Kasumi-1 (cell line): ENCODE measurements around the gene MMP24OS.

ENCODE experiments used
- DNase-seq, 2 experiments: peaks; one replicate each; lab custom pipeline; 2025; lab: John Stamatoyannopoulos, UW

MMP24OS gene

DNA sequence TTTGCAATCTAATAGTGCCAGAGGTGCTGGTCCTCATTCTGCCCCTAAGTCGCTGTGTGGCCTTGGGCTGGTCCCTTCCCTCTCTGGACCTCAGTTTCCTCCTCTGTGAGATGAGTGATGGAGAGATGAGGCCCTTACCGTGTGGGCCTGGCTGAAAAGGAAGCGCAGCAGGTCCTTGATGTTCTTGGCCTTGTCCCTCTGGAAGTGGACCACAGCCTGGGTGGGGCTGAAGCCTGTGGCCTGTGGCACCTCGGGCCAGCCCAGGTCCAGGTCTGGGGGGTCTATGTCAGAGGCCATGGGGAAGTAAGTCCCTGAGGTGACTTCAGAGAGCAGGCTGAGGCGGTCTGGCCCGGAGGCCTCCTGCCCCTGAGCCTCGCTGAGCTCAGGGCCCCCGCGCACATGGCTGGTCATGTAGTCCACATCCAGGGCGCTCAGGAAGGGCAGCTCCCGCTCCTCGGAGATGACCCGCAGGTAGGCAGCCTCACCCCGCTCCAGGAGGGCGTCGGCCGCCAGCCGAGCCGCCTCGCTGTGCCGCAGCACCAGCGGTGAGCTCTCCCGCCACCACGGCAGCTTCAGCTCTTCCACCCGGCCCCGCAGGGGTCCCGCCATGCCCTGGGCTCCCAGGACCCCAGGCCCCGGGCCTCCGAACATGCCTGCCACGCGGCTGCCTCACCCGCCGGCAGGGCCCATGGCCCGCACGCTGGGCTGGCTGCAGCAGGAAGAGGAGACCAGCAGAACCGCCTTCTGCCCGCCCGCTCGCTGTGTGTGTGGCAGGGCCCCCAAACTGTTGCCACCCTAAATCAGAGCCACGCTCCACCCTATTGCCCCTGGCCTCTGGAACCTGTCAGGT is 14.0 kb upstream of the MMP24OS start, which contains the start of gene FAM83C:
FAM83C (minus strand) TSS at position 772 of the 850 bp plus-strand sequence; CDS start at position 651, 121 bp downstream.
- no peak for DNase-seq

DNA sequence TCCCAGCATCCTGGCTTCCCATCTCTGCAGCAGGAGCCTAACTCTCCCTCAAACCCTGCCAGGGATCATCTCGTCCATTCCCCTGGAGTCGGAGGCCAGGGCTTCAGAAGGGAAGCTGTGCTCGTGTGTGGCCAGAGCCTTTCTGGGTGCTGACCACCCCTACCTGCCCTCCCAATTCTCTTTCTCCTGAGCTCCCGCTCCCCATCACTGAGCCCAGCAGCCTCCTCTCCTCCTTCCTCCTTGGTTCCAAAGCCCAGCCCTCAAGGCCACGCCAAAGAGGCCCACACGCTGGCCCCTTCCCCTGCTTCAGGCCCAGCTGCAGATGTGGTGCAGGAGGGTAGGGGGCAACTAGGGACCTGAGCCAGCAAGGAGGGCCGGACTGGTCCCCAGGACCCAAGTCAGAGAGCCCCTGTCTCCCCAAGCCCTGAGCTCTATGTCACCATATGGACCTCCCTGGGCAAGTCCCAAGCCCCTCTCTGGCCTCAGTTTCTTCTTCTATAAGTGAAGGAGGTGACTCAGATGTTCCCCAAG is 13.0 kb upstream of the MMP24OS start:
- DNase-seq: no peak

GRCh38 chr20:35290186-35290886 is 12.4 kb upstream of the MMP24OS start:
- DNase-seq: no peak

DNA sequence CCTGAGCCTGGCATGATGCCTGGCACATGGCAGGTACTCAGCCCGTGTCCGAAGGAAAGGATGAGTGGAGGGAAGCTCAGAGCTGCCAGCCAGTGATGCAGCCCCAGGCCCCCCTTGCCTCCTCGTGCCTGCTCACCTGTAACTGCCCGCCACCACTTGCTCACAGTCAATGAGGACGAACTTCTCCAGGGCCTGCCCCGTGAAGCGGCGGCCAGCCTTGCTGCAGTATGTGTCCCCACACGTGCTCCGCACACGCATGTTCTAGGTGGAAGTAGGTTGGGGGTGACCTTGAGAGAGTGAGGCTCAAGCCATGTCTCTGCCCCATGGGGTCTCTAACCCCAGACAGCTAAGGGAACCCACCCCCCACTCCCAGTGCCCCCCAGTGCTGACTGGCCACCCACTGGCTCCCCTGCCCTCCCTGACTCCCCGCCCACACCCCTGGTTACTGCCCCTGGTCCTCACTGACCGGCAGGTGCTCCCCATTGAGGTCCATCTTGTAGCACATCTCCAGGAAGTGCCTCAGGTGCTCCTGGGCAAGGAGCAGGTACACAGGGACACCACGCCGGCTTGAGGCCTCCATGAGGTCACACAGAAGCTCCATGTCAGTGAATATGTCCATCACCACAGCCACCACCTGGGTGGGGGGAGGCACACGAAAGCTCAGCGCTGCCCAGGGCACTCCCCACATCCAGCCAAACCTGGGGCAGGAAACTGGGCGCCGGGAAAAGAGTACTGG is 10.6 kb upstream of the MMP24OS start:
- DNase-seq: no peak

DNA sequence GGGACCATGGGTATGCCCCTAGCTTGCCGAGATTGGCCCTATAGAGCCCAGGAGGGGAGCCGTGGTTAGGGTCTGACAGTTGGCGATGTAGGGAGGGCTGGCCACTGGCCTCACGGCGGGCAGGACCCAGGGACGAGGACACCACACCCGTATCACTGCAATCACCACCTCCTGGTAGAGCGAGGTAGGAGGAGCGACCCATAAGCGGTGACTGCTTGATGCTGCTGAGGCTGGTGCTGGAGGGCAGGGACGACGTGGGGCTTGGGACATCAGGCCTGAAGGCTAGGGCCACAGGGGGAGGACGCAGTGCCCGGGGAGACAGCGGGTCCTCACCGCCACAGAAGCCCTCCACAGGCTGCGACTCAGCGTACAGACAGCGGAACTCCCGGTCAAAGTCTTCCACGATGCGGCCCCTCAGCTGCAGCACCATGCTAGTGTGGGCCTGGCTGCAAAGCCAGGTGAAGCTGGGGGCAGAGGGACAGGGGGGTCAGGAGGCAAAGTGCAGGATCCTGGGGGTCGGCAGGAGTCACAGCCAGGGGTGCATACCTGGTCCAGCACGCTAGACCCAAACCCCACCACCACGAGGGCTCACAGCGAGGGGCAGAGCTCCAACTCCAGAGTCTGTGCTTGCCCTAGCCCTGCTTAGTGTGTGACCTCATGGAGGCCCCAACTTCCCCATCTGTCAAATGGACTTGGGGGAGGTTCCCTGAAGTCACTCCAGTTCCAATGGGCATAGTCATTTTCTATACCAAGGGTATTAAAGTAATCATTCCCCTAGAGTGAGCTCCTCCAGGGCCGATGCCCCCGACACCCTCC is 9.8 kb upstream of the MMP24OS start:
- DNase-seq: no peak

DNA sequence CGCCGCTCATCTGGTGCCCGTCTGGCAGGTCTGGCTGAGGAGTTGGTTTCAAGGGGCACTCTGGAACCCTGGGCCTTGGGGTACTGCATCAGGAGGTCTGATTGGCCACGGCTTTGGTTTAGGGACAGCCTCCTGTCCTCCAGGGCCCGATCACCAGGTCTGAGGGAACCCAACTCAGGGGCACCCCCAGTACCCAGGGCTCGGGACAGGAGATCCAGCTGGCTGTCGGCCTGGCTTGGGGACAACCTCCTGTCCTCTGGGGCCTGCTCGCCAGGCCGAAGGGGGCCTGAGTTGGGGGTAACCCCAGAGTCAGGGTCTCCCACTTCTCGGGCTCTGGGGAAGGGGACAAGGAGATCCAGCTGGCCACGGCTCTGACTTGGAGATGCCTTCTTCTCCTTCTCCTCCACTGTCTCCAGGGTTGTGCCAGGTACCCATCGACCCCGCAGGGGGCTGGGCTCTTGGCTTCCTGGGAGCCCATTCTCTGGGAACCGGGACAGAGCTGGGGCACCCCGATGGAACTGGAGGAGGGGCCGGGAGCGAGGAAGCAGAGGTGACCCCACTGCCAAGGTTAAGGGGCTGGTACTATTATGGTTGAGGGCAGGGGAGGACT is 9.1 kb upstream of the MMP24OS start:
- no peak for DNase-seq

GRCh38 chr20:35286077-35286898 is 8.4 kb upstream of the MMP24OS start:
- DNase-seq: no peak

- DNase-seq: no peak
Observed at GRCh38 chr20:35285806-35286076, 7.8 kb upstream of the MMP24OS start.

DNA sequence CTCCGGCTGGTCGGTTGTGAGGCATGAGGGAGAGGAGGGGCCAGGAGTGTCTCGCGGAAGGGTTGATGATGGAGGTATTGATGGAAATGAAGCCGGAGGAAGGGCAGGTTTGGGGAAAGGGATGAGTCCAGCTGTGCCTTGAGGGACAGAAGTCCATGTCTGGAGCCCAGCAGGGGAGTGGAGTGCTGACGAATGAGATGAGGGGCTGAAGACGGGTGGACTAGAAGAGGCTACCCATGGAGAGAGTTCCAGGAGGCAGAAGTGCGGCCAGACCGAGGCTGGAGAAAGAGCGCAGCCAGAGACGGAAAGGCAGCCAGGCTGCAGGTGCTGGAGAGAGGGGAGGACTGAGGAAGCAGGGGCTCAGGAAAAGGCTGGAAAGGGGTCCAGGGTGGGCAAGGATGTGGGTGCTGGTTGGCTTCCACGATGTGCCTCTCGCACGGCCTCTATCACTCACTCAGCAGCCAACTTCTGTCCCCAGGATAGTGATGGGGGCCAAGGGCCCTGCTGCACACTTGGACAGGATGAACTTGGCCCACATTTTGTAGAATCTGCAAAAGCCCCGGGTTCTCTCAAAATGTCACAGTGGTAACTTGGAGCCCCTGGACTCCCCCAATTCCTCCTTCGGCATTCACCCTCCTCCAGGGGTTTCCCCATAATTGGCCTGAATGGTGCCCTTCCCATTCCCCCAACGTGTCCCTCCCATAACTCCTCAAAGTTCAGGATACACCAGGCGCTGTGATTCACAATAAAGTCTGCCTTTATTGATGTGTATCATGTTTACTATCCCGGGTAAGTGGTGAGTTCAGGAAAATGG is 7.3 kb upstream of the MMP24OS start:
- DNase-seq: no peak

DNA sequence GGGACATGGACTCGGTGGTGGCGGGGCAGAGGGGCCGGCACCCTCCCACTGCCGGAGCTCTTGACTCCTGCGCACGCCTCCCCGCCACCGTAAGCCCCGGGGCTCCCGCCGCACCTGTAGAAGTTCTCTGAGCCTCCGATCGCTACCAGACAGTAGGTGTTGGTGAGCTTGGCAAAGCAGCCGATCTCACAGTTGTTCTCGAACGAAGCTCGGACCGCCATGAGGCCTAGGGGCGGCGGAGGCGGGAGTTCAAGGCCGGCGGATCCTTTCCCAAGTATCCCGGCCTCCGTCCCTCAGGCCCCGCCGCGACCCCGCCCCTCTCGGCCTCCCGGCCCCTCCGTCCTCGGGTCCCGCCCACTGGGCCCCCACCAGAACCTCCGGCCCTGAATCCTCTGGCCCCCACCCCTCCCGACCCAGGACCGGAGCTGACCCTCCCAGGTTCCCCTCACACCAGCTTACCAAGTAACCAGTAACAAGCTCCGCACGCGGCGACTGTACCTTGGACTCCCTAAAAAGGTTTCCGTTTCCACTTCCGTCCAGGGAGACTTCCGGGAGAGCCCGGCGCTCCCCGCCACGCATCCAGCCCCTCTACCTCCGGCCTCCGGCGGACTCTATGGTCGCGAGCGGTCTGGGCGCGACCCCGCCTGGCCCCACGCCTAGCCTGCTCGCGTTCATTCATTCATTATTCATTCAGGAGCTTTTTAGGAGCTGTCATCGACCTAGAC is 6.5 kb upstream of the MMP24OS start, which contains the start of gene EIF6:
EIF6 (minus strand) TSS at position 506 of the 725 bp plus-strand sequence; CDS start at position 221, 285 bp downstream.
- peak; percentile 84 to 90 for DNase-seq

DNA sequence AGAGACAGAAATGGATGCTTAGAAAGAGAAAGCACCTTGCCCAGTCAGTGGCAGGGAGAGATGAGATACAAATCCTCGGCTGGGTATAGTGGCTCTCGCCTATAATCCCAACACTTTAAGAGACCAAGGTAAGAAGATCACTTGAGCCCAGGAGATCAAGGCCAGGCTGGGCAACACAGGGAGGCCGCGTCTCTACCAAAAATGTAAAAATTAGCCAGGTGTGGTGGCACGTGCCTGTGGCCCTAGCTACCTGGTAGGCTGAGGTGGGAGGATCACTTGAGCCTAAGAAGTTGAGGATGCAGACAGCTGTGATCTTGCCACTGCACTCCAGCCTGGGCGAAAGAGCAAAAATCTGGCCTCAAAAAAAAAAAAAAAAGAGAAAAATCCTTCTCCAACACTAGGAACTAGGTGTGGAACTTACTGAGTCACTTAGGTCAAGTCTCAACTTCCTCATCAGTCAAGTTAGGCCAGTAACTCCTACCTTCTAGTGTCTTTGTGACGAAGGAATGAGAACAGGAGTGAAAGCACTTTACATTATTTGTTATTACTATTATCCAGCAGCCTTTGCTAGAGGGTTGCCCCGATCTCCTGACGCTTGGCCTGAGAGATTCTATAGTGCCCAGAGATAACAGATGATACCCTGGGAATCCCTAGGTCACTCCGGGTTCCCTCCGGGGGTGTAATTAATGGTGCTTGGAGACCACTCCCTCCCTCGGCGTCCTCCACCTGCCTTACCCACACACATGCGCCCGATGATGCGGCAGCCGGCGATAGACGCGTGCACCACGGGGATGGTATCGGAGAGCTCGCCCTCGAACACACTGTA is 5.7 kb upstream of the MMP24OS start:
- peak in 1 of 2 experiments; percentile 24 for DNase-seq

GRCh38 chr20:35281506-35282101 is 3.7 kb upstream of the MMP24OS start:
- no peak for DNase-seq

- no peak for DNase-seq
Observed at GRCh38 chr20:35280523-35280922, 2.6 kb upstream of the MMP24OS start.

GRCh38 chr20:35279533-35280174 is 1.7 kb upstream of the MMP24OS start:
- no peak for DNase-seq

DNA sequence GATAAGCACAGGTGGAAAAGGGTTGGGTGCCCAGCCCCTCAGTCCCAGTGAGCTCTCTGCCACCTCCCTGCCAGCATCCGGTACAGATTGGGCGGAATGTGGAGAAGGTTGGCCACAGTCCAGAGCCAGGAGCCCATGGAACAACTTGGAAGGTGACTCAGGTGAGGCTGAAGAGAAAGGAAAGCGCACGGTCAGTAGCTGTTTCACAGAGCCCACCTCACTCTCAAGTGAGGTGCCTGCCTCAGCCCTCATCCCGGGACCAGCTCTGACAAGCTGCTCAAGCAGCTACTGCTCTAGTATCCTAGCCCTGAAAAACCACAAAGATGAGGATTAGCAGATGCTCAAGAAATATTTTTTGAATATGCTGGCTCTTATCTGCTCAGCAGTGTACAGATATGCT is 1.1 kb upstream of the MMP24OS start:
- DNase-seq: no peak

GRCh38 chr20:35277127-35277526 is 795 bp downstream of the MMP24OS start:
- no peak for DNase-seq

- DNase-seq: no peak
Observed at GRCh38 chr20:35276408-35276807, 1.5 kb downstream of the MMP24OS start.
